ENCODE measurements around the gene BDP1.

DNA sequence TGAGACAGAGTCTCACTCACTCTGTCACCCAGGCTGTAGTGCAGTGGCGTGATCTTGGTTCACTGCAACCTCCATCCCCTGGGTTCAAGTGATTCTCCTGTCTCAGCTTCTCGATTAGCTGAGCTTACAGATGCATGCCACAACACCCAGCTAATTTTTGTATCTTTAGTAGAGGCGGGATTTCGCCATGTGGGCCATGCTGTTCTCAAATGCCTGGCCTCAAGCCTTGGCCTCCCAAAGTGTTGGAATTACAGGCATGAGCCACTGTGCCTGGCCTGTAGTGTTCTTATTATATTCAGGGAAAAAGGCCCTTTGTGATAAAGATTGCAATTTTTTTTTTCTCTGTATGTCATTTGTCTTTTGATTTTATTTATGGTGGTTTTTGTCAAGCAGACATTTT lies 107.7 kb downstream of the BDP1 start:
- TF ChIP-seq CTCF (IDR thresholded peaks at IDR 0.05) (no peak), EP300 (IDR thresholded peaks at IDR 0.05; ENCODE audit: borderline replicate concordance in 1 of 2, low read depth in 1 of 2, low read length in 1 of 2) (no peak), FOXJ3 (CRISPR knock-in tag; IDR thresholded peaks at IDR 0.05) (no peak), RAD21 (IDR thresholded peaks at IDR 0.05; ENCODE audit: low read length) (no peak)
